Tibial artery (tissue), 4 donors: ENCODE data around the gene IGLON5.

Experiments
- DNase-seq, 2 donors: peaks; one replicate each; pipeline ENCODE4 v3.0.0-alpha.2; 2019
- H3K27ac ChIP-seq, 2 donors: fragments of 200-600 bp; sonication (generic) in 1 of 2; 1 replicate in 1 of 2; 2 replicates in 1 of 2; pipeline ENCODE4 v1.5.1; 2018 to 2019; ENCODE audit warnings: mild to moderate bottlenecking in 1 of 2
- H3K27me3 ChIP-seq, 2 donors: fragments of 200-600 bp; sonication (generic) in 1 of 2; one replicate each; pipeline versions ENCODE4 v1.5.1 to v1.6.0; 2016 to 2019
- H3K36me3 ChIP-seq, 3 donors: fragments of 200-600 bp; sonication (generic) in 2 of 3; one replicate each; pipeline ENCODE4 v1.5.1; 2016 to 2019; ENCODE audit warnings: mild to moderate bottlenecking in 2 of 3
- H3K4me1 ChIP-seq, 4 donors: fragments of 200-600 bp; sonication (generic) in 2 of 4; 1 replicate in 3 of 4; 2 replicates in 1 of 4; pipeline ENCODE4 v1.5.1; 2016 to 2019
- H3K4me3 ChIP-seq, 2 donors: fragments of 200-600 bp; sonication (generic) in 1 of 2; 1 replicate in 1 of 2; 2 replicates in 1 of 2; pipeline ENCODE4 v1.5.1; 2018 to 2019; ENCODE audit warnings: mild to moderate bottlenecking in 2 of 2
- H3K9me3 ChIP-seq, 3 donors: fragments of 200-600 bp; sonication (generic) in 1 of 3; one replicate each; pipeline ENCODE4 v1.5.1; 2016 to 2019
- intact Hi-C: fragments of 100-400 bp; cut with DNase I; formaldehyde crosslinking; loops from one replicate; pipeline ENCODE4 v1.15.0; 2023; ENCODE audit warnings: low total_unique reads
- TF ChIP-seq, protein P1 (sequence below), 2 experiments: fragments of 200-600 bp in 1 of 2; fragments of 450-650 bp in 1 of 2; IDR thresholded peaks; one replicate each; pipeline ENCODE4 v1.5.1; 2017 to 2019; ENCODE audit warnings: antibody characterized with exemption in 2 of 2, mild to moderate bottlenecking in 1 of 2, moderate library complexity in 1 of 2

IGLON5 gene

DNA sequence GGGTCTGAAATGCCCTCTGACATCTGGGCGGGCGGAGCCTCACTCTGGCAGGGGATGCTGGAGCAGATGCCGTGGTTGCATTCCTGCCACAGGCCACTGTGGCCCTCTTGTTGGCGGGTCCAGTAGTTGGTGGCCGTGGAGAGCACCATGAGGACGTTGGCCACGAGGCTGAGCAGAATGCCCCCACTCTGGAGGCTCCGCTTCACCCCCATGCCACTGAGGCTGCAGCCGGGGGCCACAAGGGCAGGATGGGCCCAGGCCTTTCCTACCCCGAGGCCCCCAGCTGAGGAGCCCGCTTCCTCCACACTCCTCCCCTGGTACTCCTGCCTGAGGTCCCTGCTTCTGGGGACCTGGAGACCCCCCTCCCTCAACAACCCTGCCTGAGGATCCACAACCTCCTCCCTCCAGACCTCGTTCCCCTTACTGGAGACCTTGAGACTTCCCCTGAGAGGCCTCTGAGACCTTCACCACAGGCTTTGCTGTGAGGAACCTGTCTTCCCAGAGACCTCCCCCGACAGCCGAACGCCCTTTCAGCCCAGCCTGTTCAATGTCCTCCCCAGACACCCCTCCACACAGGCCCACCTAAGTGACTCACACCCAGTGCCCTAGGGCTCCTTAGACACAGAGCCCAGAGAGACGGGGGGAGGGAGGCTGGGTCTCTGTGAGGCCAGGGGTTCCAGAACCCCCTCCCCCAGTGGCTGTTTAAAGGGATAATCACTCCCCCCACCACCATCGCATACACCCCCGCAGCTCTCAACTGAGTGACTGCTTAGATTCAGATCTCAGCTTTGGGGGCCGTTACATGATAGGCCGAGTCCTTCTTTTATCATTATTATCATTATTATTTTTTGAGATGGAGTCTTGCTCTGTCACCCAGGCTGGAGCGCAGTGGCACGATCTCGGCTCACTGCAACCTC lies 57.2 kb downstream of the IGLON5 start, which contains the start of gene CLDND2:
Gene CLDND2, minus strand, starts transcription at position 638 of the 917 bp plus-strand sequence. Its CDS starts 426 bp downstream, at position 212.
- DNase-seq, result no peak
- Histone ChIP-seq H3K4me1 (peaks cover 0 to 29% (median 19%) of the 10 kb centered on the region in 4 donors), H3K4me3 (peak within 1 kb of the TSS; percentile 71 to 97), H3K27ac (peak within 1 kb of the TSS; percentile 97), H3K36me3 (no peaks in the 10 kb centered on the region), H3K9me3 (no peaks in the 10 kb centered on the region), H3K27me3 (peaks cover 0 to 2% of the 10 kb centered on the region in 2 donors)
- TF ChIP-seq, protein P1, sequence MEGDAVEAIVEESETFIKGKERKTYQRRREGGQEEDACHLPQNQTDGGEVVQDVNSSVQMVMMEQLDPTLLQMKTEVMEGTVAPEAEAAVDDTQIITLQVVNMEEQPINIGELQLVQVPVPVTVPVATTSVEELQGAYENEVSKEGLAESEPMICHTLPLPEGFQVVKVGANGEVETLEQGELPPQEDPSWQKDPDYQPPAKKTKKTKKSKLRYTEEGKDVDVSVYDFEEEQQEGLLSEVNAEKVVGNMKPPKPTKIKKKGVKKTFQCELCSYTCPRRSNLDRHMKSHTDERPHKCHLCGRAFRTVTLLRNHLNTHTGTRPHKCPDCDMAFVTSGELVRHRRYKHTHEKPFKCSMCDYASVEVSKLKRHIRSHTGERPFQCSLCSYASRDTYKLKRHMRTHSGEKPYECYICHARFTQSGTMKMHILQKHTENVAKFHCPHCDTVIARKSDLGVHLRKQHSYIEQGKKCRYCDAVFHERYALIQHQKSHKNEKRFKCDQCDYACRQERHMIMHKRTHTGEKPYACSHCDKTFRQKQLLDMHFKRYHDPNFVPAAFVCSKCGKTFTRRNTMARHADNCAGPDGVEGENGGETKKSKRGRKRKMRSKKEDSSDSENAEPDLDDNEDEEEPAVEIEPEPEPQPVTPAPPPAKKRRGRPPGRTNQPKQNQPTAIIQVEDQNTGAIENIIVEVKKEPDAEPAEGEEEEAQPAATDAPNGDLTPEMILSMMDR (IDR thresholded peaks at IDR 0.05), result no peak
- intact Hi-C loops, result loop anchor here (10.0 kb wide), 1 partner anchor 316 kb away; no protein-coding TSS in a partner anchor

DNA sequence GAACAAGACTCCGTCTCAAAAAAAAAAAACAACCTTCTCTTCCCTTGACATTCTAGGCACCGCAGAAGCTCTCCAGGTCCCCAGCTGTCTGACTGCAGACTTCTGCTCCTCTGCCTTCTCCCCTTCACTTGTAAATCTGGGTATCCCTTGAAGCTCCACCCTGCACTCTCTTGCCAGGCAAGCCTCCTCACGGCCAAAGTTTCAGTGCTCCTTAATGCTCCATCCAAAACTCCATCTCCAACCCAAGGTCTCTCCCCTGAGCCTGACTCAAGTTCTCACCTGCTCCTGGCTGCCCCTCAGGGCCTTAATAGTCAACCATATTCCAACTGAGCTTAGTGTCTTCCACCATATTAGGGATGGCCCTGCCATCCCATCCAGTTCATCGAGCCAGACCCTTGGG lies 58.8 kb downstream of the IGLON5 start:
- H3K9me3 ChIP-seq, result no peaks in the 10 kb centered on the region
- DNase-seq, result no peak
- no peak overlapping the region for H3K27ac ChIP-seq
- peaks cover 0 to 2% of the 10 kb centered on the region in 2 donors for H3K27me3 ChIP-seq
- H3K4me1 ChIP-seq, result peaks cover 0 to 14% (median 10%) of the 10 kb centered on the region in 4 donors
- intact Hi-C loops, result no loop called here
- no peaks in the 10 kb centered on the region for H3K36me3 ChIP-seq
- H3K4me3 ChIP-seq, result no peak overlapping the region
- TF ChIP-seq, protein P1 (IDR thresholded peaks at IDR 0.05), result no peak

GRCh38 chr19:51371186-51371690 lies 59.8 kb downstream of the IGLON5 start:
- Histone ChIP-seq H3K36me3 (no peaks in the 10 kb centered on the region), H3K27ac (no peak overlapping the region), H3K4me1 (peaks cover 0 to 8% (median 7%) of the 10 kb centered on the region in 4 donors), H3K27me3 (peaks cover 0 to 2% of the 10 kb centered on the region in 2 donors), H3K4me3 (no peak overlapping the region), H3K9me3 (no peaks in the 10 kb centered on the region)
- no peak for DNase-seq
- intact Hi-C loops, result no loop called here
- TF ChIP-seq, protein P1 (IDR thresholded peaks at IDR 0.05), result no peak

GRCh38 chr19:51372021-51372648 lies 60.7 kb downstream of the IGLON5 start:
- intact Hi-C loops, result no loop called here
- no peak for DNase-seq
- H3K4me1 ChIP-seq, result peaks cover 0 to 8% (median 7%) of the 10 kb centered on the region in 4 donors
- no peaks in the 10 kb centered on the region for H3K36me3 ChIP-seq
- H3K4me3 ChIP-seq, result no peak overlapping the region
- TF ChIP-seq, protein P1 (IDR thresholded peaks at IDR 0.05), result no peak
- no peak overlapping the region for H3K27ac ChIP-seq
- H3K9me3 ChIP-seq, result no peaks in the 10 kb centered on the region
- peaks cover 0 to 2% of the 10 kb centered on the region in 2 donors for H3K27me3 ChIP-seq

DNA sequence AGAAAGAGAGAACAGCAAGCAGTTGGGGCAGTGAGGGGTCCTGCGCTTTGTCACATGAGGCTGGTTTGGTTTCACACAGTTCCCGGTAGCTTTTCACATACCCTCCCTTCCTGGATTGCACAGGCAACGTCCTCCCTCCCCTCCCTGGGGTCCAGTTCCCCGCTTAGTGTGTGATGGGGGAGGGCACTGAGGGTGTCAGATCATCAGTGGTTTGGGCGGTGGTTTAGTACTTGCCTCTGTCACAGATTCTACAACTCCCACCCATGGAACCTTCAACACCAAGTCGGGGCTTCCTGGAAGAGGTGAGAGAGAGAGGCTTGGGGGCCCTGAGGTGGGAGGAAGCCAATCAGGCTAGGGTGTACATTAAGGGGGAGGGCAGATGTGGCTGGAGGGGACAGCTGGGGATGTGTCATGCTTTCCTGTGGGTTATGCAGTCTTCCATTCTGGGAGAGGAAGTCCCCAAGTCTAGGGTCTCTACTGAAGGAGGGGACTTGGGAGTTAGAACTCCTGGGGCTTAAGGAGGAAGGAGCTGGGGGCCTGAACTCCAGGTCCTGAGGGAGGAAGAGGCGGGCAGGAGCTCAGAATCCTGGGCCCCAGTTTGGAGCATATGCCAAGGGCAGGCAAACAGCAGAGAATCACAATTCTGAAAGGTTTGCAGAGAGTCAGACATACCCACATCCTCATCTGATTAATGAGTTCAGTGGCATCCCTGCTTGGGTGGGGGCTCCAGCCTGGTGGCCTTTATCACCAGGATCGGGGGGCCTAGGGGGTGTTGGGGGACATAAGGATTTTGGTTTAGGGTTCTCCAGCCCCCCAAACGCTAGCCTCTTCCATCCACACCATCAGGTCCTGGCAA lies 61.4 kb downstream of the IGLON5 start, which contains the start of gene NKG7:
Gene NKG7, minus strand, starts transcription at position 6 of the 856 bp plus-strand sequence. CDS start 119 bp downstream, outside the sequence.
- no peak within 1 kb of the TSS for H3K27ac ChIP-seq
- H3K4me1 ChIP-seq, result peaks cover 0 to 8% (median 7%) of the 10 kb centered on the region in 4 donors
- H3K9me3 ChIP-seq, result no peaks in the 10 kb centered on the region
- no peak within 1 kb of the TSS for H3K4me3 ChIP-seq
- DNase-seq, result no peak
- TF ChIP-seq, protein P1 (IDR thresholded peaks at IDR 0.05), result no peak
- intact Hi-C loops, result no loop called here
- H3K36me3 ChIP-seq, result no peaks in the 10 kb centered on the region
- peaks cover 0 to 2% of the 10 kb centered on the region in 2 donors for H3K27me3 ChIP-seq
